Gastrocnemius medialis (tissue), 4 donors: ENCODE data around the gene WDR7.

Experiments used
- CTCF ChIP-seq, 5 experiments: fragments of 450-650 bp in 3 of 5; fragments of 200-600 bp in 2 of 5; sonication (generic) in 2 of 5; IDR thresholded peaks in 4 of 5; conservative IDR thresholded peaks in 1 of 5; 1 replicate in 4 of 5; 2 replicates in 1 of 5; pipeline ENCODE4 v1.5.1; 2016 to 2019; ENCODE audit warnings: antibody characterized with exemption in 5 of 5, mild to moderate bottlenecking in 3 of 5, moderate library complexity in 3 of 5
- POLR2A ChIP-seq, 2 donors: fragments of 450-650 bp; IDR thresholded peaks; one replicate each; pipeline ENCODE4 v1.6.1; 2017; ENCODE audit warnings: antibody characterized with exemption in 2 of 2, mild to moderate bottlenecking in 2 of 2, moderate library complexity in 2 of 2

- no peak for TF ChIP-seq CTCF (IDR thresholded peaks at IDR 0.05 in 4 of 5, conservative IDR thresholded peaks at IDR 0.05 in 1 of 5)
- TF ChIP-seq POLR2A (IDR thresholded peaks at IDR 0.05): no peak
These were observed 407.6 kb downstream of the WDR7 start for GRCh38 chr18:57058734-57059133.
